Spleen (tissue), 7 donors: Measurements from ENCODE around the gene STX12.

Experiments used
- CTCF ChIP-seq, 11 experiments: fragments of 200-600 bp in 7 of 11; fragments of 450-650 bp in 4 of 11; sonication (generic) in 4 of 11; IDR thresholded peaks in 8 of 11; conservative IDR thresholded peaks in 3 of 11; 1 replicate in 7 of 11; 2 replicates in 4 of 11; pipeline versions ENCODE4 v1.4.0 to v1.8.0; 2016 to 2021; ENCODE audit warnings: antibody characterized with exemption in 11 of 11, inconsistent platforms in 4 of 11, mild to moderate bottlenecking in 1 of 11
- POLR2A ChIP-seq, 3 donors: fragments of 450-650 bp; IDR thresholded peaks; one replicate each; pipeline ENCODE4 v1.5.1; 2017; ENCODE audit warnings: antibody characterized with exemption in 3 of 3, mild to moderate bottlenecking in 1 of 3
- POLR2AphosphoS5 ChIP-seq, 3 donors: sonication (generic); formaldehyde crosslinking; IDR thresholded peaks; one replicate each; pipeline ENCODE4 v1.5.1; 2017; ENCODE audit warnings: antibody characterized with exemption in 3 of 3
- donor health status: DM: no; HTN: no; CAD: no; lungs with moderate emphysema.
- donor health status: DM: no; HTN: no; CAD: no.
- donor health status: DM: no; HTN: no; CAD: no.

- TF ChIP-seq CTCF (IDR thresholded peaks at IDR 0.05 in 8 of 11, conservative IDR thresholded peaks at IDR 0.05 in 3 of 11) (no peak), POLR2A (IDR thresholded peaks at IDR 0.05) (no peak), POLR2AphosphoS5 (IDR thresholded peaks at IDR 0.05) (no peak)
Measured at GRCh38 chr1:27745466-27745865, 27.6 kb upstream of the STX12 start.
